Fibroblast of the conjunctiva (primary cell): Measurements from ENCODE around the gene SRF.

Experiments
- DNase-seq: peaks from one replicate; pipeline ENCODE4 v3.0.0-alpha.2; 2010; ENCODE audit warnings: low read depth

Gene SRF

GRCh38 chr6:43147691-43148477, 23.2 kb upstream of the SRF start:
- DNase-seq, result no peak

- DNase-seq, result no peak
Observed at GRCh38 chr6:43149265-43149664, 21.8 kb upstream of the SRF start.

- no peak for DNase-seq
Observed at GRCh38 chr6:43150051-43150751, 20.9 kb upstream of the SRF start.

GRCh38 chr6:43159599-43159998, 11.5 kb upstream of the SRF start:
- no peak for DNase-seq

GRCh38 chr6:43163899-43164298, 7.2 kb upstream of the SRF start:
- DNase-seq, result no peak

- no peak for DNase-seq
Observed at GRCh38 chr6:43170417-43170930, 595 bp upstream of the SRF start.

DNA sequence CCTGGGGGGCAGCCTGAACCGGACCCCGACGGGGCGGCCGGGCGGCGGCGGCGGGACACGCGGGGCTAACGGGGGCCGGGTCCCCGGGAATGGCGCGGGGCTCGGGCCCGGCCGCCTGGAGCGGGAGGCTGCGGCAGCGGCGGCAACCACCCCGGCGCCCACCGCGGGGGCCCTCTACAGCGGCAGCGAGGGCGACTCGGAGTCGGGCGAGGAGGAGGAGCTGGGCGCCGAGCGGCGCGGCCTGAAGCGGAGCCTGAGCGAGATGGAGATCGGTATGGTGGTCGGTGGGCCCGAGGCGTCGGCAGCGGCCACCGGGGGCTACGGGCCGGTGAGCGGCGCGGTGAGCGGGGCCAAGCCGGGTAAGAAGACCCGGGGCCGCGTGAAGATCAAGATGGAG, 636 bp downstream of the SRF start:
- DNase-seq, result no peak

DNA sequence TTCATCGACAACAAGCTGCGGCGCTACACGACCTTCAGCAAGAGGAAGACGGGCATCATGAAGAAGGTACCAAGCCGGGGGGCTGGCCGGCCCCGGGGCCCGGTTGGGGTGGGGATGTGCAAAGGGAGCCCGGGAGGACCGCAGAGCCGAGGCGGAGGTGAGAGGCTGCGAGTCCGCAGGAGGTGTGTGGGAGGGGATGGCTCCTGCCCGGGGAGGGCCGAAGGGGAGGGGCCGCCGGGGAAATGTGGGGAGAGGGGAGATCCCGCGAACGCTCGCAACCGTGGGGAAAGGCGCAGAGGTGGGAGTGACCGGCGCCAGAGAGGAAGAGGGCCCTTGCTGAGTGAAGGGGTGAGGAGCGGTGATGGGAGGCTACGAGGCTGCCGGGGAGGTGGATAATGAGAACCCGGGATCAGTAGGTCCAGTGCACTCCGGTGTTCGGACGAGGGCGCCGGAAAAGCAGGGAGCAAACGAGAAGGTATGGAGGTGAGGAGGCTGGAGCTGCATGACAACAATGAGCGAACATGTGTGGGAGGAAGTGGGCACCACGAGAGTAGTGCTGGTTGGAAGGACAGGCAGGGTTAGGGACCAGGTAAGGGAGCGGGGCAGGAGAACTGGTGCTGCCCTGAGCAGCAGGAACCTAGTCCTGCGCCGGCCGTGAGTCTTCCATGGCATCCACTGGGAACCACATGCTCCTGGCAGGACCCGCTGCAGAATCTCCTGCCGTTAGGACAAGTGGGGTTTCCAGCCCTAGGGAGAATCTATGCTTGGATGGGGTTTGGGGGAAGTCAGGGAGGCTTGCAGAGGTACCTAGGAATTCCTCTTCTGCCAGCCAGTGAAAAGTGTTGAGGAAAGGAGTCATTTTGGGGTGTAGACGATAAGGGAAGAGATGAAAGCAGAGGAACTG, 1.3 kb downstream of the SRF start:
- no peak for DNase-seq

- no peak for DNase-seq
Observed at GRCh38 chr6:43173591-43174262, 2.7 kb downstream of the SRF start.

- peak; percentile 99 for DNase-seq
Observed at GRCh38 chr6:43174263-43175112, 3.4 kb downstream of the SRF start.

DNA sequence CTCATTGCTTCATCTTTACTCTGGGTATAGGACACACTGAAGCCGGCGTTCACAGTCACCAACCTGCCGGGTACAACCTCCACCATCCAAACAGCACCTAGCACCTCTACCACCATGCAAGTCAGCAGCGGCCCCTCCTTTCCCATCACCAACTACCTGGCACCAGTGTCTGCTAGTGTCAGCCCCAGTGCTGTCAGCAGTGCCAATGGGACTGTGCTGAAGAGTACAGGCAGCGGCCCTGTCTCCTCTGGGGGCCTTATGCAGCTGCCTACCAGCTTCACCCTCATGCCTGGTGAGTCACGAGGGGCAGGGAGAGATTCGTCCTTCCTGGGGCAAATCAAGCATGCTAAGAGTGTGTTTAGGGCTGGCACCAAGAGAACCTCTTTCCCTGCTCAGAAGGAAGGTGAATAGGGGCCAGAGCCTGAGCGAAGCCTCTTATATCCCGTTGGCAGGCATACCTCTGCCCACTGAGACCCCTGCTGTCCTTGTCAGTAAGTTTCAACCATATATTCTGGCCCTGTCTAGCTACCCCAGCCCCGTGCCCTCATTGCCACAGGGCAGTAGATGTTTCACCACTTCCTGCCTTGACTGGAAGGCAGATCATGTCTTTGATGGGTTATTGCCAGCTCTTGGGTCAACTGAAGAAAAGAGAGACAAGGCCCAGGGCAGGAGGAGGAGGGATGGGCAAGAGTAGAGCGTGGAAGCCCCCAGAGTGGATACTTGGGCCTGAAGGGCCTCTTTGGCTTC, 4.8 kb downstream of the SRF start:
- DNase-seq, result no peak

GRCh38 chr6:43176423-43176786, 5.3 kb downstream of the SRF start:
- no peak for DNase-seq

- DNase-seq, result no peak
Observed at GRCh38 chr6:43178150-43178549, 7.1 kb downstream of the SRF start.

DNA sequence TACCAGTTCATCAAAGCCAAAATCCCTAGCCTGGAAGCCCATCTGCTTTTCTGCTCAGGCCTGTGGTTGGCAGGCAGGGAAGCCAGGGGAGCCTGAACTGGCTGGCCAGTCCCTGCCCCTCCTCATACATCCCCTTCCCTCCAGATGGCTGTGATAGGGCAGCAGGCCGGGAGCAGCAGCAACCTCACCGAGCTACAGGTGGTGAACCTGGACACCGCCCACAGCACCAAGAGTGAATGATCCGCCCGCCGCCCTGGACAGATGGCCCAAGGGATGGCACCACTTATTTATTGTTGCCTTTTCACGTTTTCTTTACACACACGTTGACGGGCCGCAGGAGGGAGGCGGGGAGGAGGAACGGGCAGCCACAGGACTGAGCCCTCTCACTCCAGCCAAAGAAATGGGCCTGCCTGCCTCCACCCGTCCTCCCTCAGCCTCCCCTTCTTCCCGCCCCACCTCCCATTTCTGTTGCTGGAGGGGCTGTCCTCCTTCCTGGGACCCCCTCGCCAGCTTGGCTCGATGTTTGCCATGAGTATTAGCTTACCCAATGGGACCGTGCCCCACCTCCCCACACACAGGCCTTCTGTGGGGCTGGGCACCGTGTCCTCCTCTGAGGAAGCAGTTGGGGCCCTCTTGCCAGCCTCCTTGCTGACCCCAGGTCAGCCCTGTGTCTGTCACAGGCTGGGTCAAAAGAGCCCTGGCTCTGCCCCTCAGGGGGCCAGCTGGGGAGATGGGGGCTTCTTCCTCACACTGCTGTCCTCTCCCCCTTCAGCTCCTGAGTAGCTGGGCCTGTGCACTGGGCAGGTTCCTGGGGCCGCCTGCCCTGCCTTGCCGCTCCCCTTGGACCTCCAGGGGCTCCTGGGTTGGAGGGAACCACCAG, 8.1 kb downstream of the SRF start:
- no peak for DNase-seq

DNA sequence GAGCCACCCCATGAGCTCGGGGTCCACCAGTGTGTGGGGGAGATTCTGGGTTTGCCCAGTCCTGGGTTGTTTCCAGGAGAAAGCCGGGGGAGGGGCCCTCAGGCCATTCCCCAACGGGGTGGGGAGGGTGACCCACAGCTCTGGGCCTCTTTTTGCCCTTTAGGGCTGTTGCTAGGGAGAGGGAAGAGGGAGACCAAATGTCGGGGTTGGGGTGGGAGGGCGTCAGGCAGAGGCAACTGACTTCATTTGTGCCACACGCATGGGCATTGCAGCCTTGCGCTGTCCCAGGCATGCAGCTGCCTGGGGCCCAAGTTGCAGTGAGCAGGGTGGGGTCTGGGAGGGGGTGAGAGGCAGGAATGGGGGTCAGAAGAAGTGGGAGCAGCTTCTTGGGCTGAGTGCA, 9.0 kb downstream of the SRF start:
- no peak for DNase-seq

- DNase-seq, result no peak
Observed at GRCh38 chr6:43180985-43181384, 9.9 kb downstream of the SRF start.

- DNase-seq, result no peak
Observed at GRCh38 chr6:43181621-43181941, 10.5 kb downstream of the SRF start.

DNA sequence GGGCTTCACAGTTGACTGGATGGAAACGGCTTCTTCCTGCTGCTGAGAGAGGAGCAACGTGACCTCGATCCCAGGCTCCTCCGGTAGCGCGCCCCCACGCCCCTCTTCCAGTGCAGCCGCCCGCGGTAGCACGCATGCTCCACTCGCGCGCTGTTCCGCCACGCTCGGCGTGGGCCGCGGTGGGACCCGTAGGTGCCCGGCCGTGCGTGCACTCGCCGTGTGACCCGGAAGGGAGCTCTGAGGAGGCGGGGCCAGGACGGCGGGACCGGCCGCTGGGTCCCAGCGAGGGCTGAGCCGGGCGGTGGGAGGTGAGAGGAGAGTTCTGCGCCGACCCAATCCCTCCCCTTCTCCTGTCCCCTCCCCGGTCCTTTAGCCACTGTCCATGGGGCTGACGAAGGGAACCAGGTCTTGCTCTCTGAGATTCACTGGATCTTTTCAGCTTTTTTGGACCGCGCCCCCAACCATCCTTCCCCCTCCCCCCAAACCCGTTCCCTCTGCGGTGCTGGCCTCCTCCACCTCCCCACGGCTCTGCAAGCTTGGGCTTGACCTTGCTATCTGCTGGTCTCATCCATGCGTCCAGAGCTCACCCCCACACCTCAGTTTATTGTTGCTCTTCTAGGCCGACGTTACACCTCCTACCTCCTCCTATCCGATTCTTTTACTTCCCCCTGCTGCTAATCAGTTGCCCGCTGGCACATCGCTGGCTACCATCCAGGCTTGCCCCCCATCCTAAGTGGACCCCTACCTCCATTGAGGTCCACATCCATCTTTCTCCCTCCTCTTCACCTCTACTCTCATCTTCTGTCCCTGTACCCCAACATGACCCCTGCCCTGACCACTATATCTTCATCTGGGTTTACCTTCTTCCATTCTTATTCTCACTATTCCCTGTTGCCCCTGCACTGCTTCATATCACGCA, 11.1 kb downstream of the SRF start, which contains the start of gene CUL9:
TSS of gene CUL9 (plus strand) at position 255 of the 919 bp plus-strand sequence. CDS start 2,115 bp downstream, outside the sequence.
- DNase-seq, result peak; percentile 37
